GM21447 (cell line): ENCODE measurements around the gene LIN37.
"Not testable (repeated sequence)": the region's sequence is repeated elsewhere in the genome, so short reads cannot be mapped to it uniquely, and the experiment has no call there.

Source experiments
- ATAC-seq: cut with Tn5 transposase; IDR thresholded peaks from one replicate; pipeline ENCODE4 v1.9.1; 2021; ENCODE audit not compliant: unreplicated experiment

LIN37 gene

DNA sequence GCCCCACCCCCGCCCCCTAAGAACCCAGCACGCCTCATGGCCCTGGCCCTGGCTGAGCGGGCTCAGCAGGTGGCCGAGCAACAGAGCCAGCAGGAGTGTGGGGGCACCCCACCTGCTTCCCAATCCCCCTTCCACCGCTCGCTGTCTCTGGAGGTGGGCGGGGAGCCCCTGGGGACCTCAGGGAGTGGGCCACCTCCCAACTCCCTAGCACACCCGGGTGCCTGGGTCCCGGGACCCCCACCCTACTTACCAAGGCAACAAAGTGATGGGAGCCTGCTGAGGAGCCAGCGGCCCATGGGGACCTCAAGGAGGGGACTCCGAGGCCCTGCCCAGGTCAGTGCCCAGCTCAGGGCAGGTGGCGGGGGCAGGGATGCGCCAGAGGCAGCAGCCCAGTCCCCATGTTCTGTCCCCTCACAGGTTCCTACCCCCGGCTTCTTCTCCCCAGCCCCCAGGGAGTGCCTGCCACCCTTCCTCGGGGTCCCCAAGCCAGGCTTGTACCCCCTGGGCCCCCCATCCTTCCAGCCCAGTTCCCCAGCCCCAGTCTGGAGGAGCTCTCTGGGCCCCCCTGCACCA lies 38.9 kb downstream of the LIN37 start:
- no peak for ATAC-seq

DNA sequence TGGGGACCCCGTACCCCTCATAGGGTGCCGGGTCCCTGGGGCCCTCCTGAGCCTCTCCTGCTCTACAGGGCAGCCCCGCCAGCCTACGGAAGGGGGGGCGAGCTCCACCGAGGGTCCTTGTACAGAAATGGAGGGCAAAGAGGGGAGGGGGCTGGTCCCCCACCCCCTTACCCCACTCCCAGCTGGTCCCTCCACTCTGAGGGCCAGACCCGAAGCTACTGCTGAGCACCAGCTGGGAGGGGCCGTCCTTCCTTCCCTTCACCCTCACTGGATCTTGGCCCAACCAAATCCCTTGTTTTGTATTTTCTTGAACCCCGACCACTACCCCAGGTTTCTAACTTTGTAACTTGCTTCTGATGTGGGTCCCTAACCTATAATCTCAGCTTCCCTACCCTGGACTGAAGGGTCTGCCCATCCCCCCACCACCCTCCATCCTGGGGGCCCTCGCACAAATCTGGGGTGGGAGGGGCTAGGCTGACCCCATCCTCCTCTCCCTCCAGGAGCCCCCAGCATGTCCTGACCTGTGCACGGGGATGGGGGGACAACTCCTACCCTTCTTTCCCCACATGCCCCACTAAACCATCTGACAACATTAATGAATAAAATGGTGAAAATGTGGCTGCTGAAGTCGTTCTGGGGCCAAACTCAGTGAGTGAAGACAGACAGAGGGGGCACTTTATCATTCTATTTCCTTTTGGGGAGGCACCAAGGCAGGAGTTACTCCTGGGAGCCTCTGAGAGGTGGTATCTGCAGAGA lies 40.0 kb downstream of the LIN37 start:
- no peak for ATAC-seq

DNA sequence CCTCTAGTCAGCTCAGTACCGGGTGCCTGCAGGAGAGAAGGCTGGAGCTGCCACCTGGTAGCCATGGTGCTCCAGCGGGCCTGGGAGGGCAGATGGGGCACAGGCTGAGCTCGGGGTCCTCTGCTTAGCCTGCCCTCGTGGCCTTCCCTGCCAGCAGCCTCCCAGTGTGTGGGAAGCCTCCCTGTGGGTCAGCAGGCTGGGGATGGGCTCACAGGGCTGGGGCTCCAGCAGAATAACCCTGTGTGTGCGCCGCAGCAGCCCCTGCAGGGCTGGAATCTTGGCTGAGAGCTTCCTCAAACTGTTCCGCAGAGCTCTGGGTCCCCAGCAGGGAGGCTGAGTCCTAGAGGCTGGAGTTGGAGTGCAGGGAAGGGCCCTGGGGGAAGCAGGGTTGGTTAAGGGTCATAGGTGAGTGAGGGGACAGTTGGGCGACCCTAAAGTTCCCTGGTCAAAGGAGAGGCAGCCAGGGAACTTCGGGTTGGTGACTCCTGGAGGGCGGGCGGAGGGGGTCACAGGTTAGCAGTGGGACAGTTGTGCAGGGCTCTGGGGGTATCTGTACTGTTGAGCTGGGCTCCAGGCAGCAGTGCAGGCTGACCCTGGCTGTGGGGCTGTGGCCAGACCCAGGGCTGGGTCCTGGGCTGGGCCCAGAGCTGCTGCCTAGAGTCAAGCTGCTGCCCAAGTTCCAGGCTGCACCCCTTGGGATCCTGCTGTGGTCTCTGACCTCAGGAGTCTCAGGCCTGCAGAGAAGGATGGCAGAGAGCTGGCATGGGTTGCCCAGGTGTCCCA lies 41.0 kb downstream of the LIN37 start:
- ATAC-seq: no peak

DNA sequence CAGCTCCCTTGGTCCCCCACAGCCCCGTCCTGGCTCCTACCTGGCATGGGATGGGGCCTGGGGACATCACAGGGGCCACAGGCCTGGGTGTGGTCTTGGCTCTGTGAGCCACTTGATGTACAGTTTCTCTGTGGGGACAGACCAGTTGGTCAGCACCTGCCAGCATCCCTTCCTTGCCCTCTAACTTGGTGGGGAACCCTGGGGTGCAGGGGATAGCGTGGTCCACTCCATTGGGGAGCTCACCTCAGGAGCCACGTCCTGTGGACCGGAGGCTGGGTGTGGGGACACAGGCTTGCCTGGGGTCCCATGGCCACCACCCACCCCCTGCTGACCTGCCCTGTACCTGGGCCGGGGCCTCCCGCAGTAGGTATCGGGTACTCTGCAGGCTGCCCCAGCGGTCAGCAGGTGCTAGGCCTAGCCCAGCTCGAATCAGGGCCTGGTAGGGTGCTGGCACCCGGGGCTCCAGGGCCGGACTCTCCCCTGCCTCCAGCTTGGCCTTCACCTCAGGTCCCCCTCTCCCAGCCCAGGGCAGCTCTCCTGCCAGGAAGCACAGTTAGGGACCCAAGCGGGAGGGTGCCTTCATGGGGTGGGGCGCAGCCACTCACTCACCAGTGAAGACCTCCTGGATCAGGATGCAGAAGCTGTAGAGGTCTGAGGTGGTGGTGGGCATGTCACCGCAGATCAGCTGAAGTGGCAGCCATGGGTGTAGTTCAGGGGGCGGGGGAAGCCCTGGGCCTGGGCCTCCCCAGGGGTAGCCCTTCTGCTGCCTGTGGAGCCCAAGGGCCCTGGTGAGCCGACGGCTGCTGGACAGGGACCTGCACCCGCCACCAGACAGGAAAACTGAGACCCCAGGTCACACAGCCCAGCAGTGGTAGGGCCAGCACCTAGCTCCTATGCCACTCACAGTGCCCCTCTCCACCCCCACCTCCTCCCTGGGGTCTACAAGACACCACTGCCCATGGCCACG lies 41.9 kb downstream of the LIN37 start:
- ATAC-seq: no peak

DNA sequence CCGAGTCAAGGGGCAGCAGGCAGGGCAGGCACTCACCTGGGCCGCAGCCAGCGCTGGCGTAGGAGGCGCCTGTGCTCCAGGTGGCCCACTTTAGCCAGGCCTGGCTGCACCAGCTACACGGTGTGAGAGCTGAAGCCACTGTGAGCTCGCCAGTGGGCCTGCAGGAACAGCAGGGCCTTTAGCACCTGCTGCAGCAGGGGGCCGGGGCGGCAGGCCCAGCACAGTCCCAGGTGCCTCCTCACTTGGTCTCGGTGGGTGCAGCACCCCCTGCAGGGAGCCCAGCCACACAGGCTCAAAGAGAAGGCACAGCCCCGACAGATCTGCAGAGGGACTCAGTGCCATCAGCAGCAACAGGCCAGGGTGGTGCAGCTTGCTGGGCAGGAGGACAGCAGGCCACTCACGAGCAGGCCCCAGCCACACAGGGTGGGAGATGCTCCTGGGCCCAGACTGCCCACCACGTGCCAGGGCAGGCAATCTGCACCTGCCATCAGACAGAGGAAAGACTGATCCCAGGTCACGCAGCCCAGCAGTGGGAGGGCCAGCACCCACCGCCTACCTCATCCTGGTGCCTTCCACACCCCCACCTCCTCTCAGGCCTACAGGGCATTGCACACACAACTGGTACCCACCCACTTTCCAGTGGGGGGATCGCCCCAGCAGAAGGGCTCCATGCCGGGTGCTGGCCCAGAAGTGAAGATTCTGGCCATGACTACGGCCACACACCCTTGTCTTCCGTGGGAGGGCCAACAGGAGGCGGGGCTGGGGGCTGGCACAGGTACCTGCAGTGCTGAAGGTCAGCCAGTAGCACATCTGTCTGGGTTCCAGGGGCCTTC lies 42.8 kb downstream of the LIN37 start:
- ATAC-seq: no peak

DNA sequence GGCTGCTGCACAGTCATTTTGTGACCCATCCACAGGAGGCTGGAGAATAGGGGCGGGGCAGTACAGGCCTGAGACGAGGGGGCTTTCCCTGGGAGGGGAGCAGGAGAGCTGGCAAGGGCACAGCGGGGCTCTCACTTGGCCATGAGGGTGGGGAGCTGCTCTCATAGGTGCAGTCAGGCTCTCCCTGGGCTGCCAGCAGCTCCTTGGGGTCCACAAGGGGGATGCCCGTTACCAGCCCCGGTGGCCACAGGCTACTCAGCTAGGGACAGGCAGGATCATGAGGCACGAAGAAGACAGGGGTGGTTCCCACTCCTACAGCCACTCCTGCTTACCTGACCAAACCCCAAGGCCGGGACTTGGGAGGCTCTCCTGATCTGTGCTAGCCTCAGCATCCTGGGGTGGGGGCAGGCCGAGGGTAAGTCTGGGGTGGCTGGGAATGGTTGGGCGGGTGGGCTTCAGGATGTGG lies 43.5 kb downstream of the LIN37 start:
- no peak for ATAC-seq

DNA sequence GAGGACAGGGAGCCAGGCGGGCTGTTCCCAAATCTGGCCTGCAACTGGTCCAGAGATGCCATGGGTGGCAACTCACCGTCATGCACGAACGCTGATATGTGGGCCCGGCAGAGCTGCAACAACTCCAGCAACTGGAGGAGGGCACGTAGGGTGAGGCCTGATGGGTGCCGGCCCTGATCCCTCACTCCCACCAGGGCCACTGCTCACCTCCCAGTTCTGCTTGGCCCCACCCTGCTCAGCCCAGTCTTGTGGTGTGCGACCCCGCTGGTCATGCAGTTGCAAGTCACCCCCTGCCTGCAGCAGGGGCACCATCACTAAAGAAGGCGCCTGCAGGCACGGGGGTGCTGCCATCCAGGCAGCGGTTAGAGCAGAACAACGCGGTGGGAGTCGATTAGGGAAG lies 43.9 kb downstream of the LIN37 start:
- no peak for ATAC-seq

DNA sequence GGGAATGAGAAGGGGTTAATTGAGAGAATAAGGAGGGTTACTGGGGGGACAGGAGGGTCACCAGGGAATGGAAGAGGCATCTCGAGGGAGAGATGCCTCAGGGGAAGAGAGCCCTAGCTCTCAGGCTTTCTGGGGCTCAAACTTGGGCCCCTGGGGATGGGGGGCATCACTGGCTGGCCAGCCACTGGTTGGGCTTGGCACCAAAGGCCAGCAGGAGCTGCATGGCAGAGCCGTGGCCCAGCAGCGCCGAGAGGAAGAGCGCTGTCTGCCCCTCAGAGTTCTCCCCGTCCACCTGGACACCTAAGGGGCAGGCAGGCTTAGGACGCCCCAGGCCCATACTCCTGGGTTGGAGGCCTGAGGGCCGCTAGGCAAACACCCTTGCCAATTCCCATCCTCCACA lies 44.5 kb downstream of the LIN37 start:
- no peak for ATAC-seq

DNA sequence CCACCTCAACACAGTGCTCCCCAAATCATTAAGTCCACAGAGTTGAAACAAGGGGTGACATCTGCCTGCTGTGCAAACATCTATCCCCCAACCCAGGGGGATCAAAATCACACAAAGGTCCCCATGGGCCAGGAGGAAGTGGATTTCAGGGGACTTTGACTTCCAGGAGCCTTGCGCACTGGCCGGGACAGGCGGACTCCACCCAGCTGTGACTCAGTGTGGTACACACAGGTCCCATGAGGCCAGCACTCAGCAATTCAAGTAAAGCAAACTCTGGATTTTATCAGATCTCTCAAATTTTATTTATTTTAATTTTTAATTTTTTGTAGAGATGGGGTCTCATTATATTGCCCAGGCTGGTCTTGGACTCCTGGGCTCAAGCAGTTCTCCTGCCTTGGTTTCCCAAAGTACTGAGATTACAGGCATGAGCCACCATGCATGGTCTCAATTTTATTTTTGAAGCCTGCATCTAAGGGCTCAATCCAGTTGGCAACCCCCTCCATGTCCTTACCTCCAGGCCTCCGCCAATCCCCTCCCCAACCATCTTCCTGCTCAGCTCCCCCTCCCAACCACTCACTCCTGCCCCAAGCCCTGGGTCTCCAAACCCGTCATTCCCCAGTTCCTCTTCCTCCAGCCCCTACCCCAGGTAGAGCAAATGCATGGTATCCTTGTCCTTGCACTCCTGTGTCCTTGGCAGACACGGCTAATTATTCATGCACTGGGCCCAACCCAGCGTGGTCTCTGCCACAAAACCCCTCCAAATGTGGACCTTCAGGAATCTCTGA lies 45.2 kb downstream of the LIN37 start:
- no peak for ATAC-seq

DNA sequence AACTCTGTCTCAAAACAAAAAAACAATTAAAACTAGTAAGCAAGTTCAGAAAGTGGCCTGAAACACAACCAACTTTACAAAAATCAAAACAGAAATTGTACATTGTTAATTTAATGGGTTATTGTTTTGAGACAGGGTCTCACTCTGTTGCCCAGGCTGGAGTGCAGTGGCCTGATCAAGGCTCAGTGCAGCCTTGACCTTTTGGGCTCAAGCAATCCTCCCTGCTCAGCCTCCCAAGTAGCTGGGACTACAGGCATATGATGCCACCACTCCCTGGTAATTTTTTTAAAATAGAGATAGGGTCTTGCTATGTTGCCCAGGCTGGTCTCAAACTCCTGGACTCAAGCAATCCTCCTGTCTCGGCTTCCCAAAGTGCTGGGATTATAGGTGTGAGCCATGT lies 47.2 kb downstream of the LIN37 start:
- not testable (repeated sequence) for ATAC-seq

DNA sequence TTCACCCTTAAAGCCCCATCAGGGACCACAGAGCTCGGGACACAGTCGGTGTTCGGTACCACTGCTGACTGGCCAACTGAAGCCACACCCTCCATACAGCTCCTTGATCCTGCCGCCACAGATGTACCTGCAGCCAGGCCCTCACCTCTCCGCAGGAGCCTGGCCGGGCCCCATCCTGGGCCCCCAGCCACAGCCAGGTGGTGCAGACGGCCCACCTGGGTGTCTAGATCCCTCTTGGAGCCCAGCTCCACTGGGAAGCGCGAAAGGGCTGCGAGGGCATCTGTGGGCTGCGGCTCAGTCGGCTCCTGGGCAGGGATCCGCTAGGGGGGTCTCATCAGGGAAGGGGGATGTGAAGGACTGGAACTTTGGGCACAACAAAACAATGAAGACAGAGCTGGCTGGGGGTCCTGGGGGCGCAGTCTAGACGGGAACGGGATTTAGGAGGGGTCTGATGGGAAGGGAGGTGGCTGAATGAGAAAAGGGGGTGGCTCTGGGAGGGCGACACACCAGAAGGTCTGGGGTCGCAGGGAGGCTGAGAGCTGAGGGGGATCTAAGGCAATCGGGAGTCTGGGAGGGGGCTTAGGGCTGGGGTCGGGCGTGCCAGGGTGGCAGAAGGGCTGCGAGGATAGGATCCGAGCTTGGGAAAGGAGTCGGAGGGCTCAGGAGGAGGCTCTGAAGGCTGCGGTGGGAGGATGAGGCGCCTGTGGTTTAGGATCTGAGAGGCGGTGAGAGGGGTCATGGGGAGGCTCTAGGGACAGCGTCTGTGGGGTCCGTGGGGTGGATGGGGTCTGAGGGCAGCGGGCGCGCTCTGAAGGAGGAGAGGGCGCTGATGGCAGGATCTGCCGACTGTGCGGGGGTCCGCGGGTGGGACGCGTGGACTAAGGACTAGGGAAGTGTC lies 48.5 kb downstream of the LIN37 start:
- no peak for ATAC-seq

DNA sequence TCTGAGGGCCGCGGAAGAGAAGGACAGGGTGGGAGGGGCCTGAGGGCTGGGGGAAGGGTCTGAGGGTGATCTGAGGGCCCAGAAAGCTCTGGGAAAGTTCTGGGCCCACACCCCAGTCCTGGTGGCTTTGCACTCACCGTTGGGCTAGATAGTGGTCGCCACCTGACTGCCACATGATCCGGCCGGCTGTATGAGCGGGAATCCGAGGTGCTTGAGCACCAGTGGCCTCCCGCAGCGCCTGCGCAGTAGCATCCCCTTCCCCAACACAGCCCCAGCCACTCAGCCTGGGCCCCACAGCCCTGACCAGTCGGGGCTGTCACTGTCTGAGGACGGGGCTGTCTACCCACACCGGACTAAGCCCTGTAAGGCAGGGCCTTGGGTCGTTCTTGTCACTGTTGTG lies 49.3 kb downstream of the LIN37 start:
- no peak for ATAC-seq

DNA sequence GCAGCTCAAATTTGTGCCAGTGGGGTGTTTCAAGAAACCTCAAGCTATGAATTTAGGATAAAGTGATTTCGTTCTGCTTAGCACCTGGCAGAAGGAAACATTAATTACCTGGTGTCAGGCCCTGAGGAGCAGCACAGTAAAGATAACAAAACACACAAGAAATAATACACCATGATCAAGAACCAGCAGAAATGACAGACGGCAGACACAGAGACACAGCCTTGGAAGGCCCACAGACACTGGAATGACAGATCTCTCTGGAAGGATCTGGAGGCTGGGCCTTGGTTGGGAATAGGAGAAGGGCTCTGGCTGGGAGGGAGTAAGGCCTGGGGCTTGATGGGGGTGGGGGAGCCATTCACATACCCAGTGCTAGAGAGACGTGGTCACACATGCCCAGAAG lies 53.5 kb downstream of the LIN37 start:
- no peak for ATAC-seq
